ENCODE measurements around the gene MYL12A. TPM values are rescaled to one million over a fixed set of nuclear protein-coding genes. Genes with fewer than 3 reads are reported as not detected.

Gene MYL12A
- total RNA-seq, 1 donor from 2014 or later, result 396 TPM

DNA sequence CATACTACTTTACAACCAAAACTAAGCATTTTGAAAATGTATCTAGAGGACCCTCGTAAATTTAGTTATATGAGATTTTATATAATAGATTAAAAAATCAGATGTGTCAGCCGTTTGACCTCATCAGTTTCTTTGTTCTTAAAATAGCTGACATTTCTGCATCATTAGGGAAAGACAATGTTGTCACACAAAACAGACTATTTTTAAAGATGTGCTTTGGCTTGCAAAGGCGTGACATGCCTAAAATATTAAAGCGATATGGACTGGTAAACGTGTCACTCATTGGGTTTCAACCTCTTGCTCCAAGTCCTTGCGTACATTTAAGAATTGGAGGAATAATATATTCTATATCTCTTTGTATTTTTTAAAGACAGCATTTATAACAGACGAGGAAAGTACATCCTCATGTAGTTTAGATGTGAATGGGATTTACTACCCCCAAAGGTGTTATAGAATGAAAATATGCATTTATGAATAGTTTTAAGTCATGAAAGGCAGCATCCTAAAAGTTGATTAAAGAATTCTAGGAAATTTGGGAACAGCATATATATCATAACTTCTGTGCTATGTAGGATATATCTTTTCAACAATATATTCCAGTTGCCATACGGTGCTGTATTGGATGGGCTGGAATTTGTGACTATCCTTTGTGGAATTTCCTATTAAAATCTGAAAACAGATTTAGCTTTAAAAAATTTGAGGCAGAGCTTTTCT, 3.8 kb downstream of the MYL12A start:
- Mint-ChIP-seq H3K4me1 (ENCODE audit: low read depth) (peaks cover 55% of the 10 kb centered on the region), H3K27ac (peak overlapping the region; percentile 15), H3K9me3 (no peaks in the 10 kb centered on the region), H3K36me3 (ENCODE audit: low read depth) (peaks cover 67% of the 10 kb centered on the region), H3K27me3 (ENCODE audit: low read depth) (no peaks in the 10 kb centered on the region), H3K4me3 (ENCODE audit: low read depth) (peak overlapping the region; percentile 49)
- no peak for DNase-seq (ENCODE audit: low spot score)
- intact Hi-C loops (cut with micrococcal nuclease), result no loop called here

DNA sequence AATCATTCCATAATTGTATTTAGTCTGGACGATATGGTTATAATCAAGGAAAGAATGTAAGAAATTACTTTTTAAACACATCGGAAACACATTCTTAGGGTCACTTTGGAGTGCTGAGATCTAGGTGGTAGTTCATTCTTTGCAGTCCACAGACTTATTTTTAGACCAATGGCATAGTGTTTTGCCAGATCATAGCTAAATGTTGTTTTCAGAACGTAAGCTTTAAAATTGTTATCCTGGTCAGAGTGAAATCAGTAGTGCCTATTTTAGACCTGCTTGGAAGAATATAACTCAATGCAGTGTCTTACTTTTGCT, 4.3 kb downstream of the MYL12A start:
- no peaks in the 10 kb centered on the region for H3K27me3 Mint-ChIP-seq (ENCODE audit: low read depth)
- H3K4me3 Mint-ChIP-seq (ENCODE audit: low read depth), result peak overlapping the region; percentile 49
- DNase-seq (ENCODE audit: low spot score), result no peak
- H3K36me3 Mint-ChIP-seq (ENCODE audit: low read depth), result peaks cover 72% of the 10 kb centered on the region
- intact Hi-C loops (cut with micrococcal nuclease), result no loop called here
- H3K27ac Mint-ChIP-seq, result peak overlapping the region; percentile 15
- H3K4me1 Mint-ChIP-seq (ENCODE audit: low read depth), result peaks cover 59% of the 10 kb centered on the region
- H3K9me3 Mint-ChIP-seq, result no peaks in the 10 kb centered on the region

DNA sequence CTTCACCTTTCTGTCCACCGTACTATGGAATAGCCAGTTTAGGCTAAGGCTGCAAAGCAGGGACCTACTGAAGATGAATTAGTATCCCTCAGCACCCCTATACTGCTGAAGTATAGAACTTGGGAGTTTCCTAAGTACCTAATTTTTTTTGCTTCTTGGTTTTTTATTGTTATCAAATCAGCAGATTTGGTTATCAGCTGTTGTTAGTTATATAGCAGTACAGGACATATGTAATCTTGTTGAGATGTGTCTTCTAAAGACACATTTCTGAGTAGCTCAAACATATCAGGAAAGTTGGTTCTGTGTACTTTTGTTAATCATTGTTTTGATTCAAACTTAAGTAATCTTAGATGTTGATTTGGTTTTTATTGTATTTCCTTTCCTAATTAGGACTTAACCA, 5.2 kb downstream of the MYL12A start:
- Mint-ChIP-seq H3K27me3 (ENCODE audit: low read depth) (no peaks in the 10 kb centered on the region), H3K4me3 (ENCODE audit: low read depth) (no peak overlapping the region), H3K9me3 (no peaks in the 10 kb centered on the region), H3K4me1 (ENCODE audit: low read depth) (peaks cover 68% of the 10 kb centered on the region), H3K36me3 (ENCODE audit: low read depth) (peaks cover 81% of the 10 kb centered on the region), H3K27ac (peak overlapping the region; percentile 20)
- intact Hi-C loops (cut with micrococcal nuclease), result no loop called here
- DNase-seq (ENCODE audit: low spot score), result no peak

DNA sequence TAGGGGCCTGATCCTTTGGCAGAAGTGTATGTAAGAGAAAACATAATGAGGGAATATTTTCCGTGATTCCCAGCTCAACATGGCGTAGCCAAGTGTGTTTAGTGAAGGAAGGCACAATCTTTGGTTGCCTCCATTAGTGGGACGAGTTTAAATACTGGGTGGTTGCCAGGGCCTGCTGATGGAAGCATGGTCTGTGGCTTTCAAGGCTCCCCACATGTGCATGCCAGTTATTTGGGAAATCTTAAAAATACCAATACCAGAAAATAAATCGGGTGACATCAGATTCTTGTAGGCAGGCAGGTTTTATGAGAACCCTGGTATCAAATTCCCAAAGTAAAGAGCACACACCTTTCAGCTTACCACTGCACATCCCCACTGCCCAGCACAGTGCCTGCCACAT, 7.1 kb downstream of the MYL12A start:
- no peak for DNase-seq (ENCODE audit: low spot score)
- peaks cover 83% of the 10 kb centered on the region for H3K4me1 Mint-ChIP-seq (ENCODE audit: low read depth)
- no peak overlapping the region for H3K4me3 Mint-ChIP-seq (ENCODE audit: low read depth)
- H3K9me3 Mint-ChIP-seq, result no peaks in the 10 kb centered on the region
- no peaks in the 10 kb centered on the region for H3K27me3 Mint-ChIP-seq (ENCODE audit: low read depth)
- intact Hi-C loops (cut with micrococcal nuclease), result no loop called here
- peaks cover 77% of the 10 kb centered on the region for H3K36me3 Mint-ChIP-seq (ENCODE audit: low read depth)
- peak overlapping the region; percentile 9 for H3K27ac Mint-ChIP-seq

DNA sequence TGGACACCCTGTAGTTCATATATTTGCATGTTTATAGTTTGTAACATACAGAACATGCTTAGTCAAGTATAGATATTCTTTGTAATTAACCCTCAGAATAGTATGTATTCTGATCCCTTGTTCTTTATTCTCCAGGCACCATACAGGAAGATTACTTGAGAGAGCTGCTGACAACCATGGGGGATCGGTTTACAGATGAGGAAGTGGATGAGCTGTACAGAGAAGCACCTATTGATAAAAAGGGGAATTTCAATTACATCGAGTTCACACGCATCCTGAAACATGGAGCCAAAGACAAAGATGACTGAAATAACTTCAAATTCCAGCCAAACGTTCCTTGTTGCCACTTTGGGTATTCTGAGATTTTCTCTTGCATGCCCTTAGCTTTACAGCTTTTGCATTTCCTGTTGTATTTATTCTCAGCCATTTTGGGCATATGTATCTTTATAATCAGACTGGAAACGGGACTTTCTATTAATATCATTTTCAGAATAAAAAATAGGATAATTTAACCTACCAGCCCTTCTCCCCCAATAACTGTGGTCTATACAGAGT, 8.1 kb downstream of the MYL12A start:
- Mint-ChIP-seq H3K27me3 (ENCODE audit: low read depth) (no peaks in the 10 kb centered on the region), H3K4me3 (ENCODE audit: low read depth) (no peak overlapping the region), H3K27ac (peak overlapping the region; percentile 42), H3K36me3 (ENCODE audit: low read depth) (peaks cover 69% of the 10 kb centered on the region), H3K9me3 (no peaks in the 10 kb centered on the region), H3K4me1 (ENCODE audit: low read depth) (peaks cover 76% of the 10 kb centered on the region)
- intact Hi-C loops (cut with micrococcal nuclease), result no loop called here
- no peak for DNase-seq (ENCODE audit: low spot score)

DNA sequence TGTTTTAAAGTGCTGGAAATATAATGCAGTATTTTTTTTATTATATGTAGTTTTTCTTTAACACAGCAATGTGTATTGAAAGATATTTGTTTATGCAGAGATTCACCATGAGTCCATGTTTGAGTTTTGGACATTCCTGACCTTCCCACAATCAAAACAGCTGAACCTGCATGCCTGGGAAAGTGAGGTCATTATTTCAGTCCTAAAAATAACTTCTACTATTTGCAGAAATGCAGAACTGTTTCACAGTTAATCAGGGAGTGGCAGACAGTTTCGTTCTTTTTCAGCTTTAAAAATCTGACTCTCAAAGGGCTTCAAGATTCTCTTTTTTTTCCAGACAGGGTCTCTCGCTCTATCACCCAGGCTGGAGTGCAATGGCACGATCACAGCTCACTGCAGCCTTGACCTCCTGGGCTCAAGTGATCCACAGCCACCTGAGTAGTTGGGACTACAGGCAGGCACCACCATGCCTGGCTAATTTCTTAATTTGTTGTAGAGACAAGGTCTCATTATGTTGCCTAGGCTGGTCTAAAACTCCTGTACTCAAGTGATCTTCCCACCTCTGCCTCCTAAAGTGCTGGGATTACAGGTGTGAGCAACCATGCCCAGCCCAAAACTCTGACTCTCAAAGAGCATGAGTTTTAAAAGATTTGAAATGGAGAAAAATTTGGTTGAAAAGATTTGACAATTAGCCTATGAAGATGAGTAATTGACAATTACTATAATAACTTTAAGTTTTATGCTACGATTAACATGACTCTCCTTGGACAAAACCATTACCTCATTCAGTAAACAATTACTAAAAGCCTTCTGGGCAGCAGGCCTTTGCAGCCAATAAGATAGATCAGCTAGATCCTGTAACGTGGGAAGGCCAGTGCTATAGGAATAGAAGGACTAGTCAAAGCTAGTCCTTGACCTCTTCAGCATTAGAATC, 9.4 kb downstream of the MYL12A start:
- intact Hi-C loops (cut with micrococcal nuclease), result no loop called here
- no peak for DNase-seq (ENCODE audit: low spot score)
- Mint-ChIP-seq H3K36me3 (ENCODE audit: low read depth) (peaks cover 68% of the 10 kb centered on the region), H3K27me3 (ENCODE audit: low read depth) (no peaks in the 10 kb centered on the region), H3K9me3 (no peaks in the 10 kb centered on the region), H3K4me3 (ENCODE audit: low read depth) (no peak overlapping the region), H3K4me1 (ENCODE audit: low read depth) (peaks cover 72% of the 10 kb centered on the region), H3K27ac (peak overlapping the region; percentile 71)

DNA sequence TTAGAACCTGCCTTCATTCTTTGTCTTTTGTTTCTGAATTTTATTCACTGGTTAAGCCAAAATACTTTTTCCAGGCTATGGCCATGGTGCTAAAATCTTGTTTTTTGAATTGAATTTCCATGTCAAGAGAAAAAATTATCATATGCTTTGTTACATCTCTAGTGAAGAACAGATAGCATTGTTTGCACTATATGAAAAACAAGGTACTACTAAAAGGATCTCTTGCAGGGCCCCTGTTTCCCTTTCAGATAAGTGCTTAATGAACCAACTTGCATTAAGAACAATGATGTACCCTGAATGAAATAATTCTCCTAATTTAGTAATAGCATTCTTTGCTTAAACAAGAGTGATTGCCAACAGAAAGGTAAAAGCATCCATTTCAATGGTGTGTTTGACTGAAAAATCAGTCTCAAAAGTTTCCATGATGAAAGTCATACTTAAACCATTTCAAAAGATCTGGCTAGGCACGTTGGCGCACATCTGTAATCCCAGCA, 10.1 kb downstream of the MYL12A start:
- Mint-ChIP-seq H3K27ac (peak overlapping the region; percentile 66), H3K36me3 (ENCODE audit: low read depth) (peaks cover 65% of the 10 kb centered on the region), H3K27me3 (ENCODE audit: low read depth) (no peaks in the 10 kb centered on the region), H3K4me1 (ENCODE audit: low read depth) (peaks cover 68% of the 10 kb centered on the region), H3K9me3 (no peaks in the 10 kb centered on the region), H3K4me3 (ENCODE audit: low read depth) (no peak overlapping the region)
- DNase-seq (ENCODE audit: low spot score), result no peak
- intact Hi-C loops (cut with micrococcal nuclease), result no loop called here

DNA sequence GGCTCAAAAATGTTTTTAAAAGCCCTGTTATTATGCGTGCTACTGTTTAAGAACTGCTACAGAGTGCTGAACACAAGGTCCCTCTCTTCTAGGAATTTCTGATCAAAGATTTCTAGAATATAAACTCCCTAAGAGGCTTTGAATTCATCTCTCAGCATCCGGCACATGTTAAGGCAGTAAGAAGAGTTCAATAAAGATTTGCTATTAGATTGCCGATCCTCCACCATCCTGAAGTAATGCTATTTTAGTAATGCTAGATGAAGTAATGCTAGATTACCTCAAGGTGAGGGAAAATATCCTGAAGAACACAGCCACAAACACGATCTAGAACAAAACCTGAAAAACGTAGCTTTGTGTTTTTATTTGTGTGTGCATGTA, 13.4 kb downstream of the MYL12A start:
- peak overlapping the region; percentile 99 for H3K27ac Mint-ChIP-seq

DNA sequence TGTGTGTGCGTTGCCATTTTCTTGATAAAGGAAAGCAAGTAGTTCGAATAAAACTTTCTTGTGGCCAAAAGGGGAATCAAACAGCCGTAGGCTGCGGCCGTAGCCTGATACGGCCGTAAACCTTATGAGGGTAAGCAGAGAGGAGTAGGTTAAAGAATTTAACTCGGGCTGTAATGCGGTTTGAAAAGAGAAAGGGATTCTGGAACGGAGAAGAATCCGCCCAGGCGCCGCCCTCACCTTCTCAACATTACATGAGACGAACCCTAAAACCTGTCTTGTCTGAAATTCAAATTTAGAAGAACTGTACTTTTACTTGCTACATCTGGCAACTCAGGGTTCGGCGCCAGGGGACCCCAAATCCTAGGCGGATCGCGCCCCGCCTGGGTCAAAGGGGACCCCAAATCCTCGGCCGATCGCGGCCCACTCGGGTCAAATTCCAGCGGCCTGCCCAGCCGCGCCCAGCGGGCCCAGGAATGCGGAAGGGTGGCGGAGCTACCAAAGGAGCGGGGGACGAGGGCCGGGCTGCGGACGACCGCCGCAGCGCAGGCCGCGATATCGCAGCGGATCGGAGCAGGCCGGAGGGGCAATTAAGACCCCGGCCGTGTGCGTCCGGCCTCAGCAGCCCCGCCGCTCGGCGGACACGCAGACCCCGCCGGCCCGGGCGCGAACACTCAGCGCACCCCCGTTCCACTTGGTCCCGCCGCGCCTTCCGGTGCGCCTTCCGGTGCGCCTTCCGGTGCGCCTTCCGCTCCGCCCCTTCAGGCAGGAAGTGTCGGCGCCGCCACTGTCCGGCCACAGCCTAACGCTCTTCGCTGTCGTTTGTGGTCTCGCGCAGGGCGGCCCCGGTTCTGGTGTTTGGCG, 14.0 kb downstream of the MYL12A start, which contains the start of gene MYL12B:
TSS of gene MYL12B (plus strand) at position 761 of the 861 bp plus-strand sequence. CDS start 10,766 bp downstream, outside the sequence.
- Mint-ChIP-seq H3K4me3 (ENCODE audit: low read depth) (peak within 1 kb of the TSS; percentile 97), H3K4me1 (ENCODE audit: low read depth) (peaks cover 69% of the 10 kb centered on the region), H3K36me3 (ENCODE audit: low read depth) (peaks cover 44% of the 10 kb centered on the region), H3K27me3 (ENCODE audit: low read depth) (no peaks in the 10 kb centered on the region), H3K27ac (peak within 1 kb of the TSS; percentile 99), H3K9me3 (no peaks in the 10 kb centered on the region)
- intact Hi-C loops (cut with micrococcal nuclease), result loop anchor here (1.0 to 5.0 kb wide), 8 partner anchors 11 to 689 kb away; partner anchors contain the start of genes METTL4, MYL12A and NDC80
- peak; percentile 77 for DNase-seq (ENCODE audit: low spot score)

More for the DNA sequence above, 13.4 kb downstream of the MYL12A start:
- Mint-ChIP-seq H3K4me3 (ENCODE audit: low read depth) (peak overlapping the region; percentile 97), H3K27me3 (ENCODE audit: low read depth) (no peaks in the 10 kb centered on the region), H3K9me3 (no peaks in the 10 kb centered on the region), H3K4me1 (ENCODE audit: low read depth) (peaks cover 69% of the 10 kb centered on the region), H3K36me3 (ENCODE audit: low read depth) (peaks cover 46% of the 10 kb centered on the region)
- DNase-seq (ENCODE audit: low spot score), result no peak
- intact Hi-C loops (cut with micrococcal nuclease), result loop anchor here (1.0 to 5.0 kb wide), 3 partner anchors 11 to 689 kb away; partner anchors contain the start of genes METTL4 and NDC80

DNA sequence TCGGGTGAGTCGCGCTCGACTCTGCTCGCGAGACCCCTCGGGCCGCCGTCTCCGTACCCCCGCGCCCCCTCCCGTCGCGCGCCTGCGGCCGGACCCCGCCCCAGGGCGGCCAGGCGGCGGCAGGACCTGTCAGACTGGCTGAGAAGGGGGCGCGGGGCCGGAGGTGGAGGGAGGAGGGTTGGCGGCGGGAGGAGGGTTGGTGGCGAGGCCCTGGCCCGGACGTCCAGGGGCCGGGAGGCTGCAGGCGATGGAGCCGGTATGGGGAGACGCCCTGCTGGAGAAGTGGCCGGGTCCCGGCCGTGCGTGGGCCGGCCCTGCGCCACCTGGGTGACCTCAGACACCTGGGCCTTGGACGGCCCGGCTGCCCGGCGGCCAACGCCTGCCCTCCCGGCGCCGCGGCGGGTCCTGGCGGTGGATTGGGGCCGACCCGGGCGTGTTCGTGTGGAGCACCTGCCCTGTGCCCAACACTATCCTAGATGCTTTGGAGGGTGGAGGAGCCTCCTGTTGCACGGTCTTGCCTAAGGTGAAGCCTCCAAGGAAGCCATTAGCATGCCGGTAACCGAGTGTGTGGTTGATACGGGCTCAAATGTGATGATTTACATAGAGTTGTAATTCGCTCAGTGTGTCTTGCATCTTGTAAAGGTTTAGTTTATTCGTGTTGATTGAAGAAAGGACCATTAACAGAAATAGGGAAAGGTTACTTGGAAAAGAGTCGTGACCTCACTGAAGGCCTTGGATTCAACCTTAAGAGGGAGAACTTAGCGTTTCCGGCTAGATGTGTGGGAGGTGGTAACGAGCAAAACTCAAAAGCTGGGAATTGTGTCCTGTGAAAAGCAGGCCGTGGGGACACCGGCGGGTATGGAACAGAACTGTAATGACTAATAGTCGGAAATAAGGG, 14.9 kb downstream of the MYL12A start:
- intact Hi-C loops (cut with micrococcal nuclease), result loop anchor here (1.0 to 5.0 kb wide), 7 partner anchors 15 to 690 kb away; partner anchors contain the start of genes METTL4, MYL12A and NDC80
- Mint-ChIP-seq H3K4me3 (ENCODE audit: low read depth) (peak overlapping the region; percentile 97), H3K9me3 (no peaks in the 10 kb centered on the region), H3K27me3 (ENCODE audit: low read depth) (no peaks in the 10 kb centered on the region), H3K27ac (peak overlapping the region; percentile 79), H3K4me1 (ENCODE audit: low read depth) (peaks cover 69% of the 10 kb centered on the region), H3K36me3 (ENCODE audit: low read depth) (peaks cover 35% of the 10 kb centered on the region)
- no peak for DNase-seq (ENCODE audit: low spot score)

DNA sequence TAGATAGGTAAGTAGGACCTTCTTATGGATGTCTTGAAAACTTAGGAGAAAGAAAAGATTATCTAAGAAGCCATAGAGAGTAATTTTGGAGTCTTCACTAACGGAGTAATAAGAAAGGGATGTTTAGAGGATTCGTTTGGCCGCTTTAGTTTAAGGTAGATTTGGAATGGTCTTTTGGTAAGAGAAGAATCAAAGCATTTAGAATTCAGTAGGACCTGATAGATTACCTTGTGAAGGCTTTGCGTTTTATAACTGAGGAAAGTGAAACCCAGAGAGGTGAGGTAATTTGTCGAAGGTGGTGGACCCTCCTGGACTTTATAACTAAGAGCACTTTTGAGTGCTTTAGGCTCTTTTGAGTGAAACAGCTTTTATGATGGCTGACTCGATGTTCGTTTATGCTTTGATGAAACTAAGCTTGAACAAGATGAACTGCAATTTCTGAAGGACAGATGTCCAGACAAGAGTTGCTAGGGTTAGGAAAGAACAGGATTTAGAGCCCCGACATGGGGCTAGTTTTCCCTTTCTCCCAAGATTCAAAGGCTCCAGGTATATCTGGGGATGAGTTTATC, 15.6 kb downstream of the MYL12A start:
- peaks cover 66% of the 10 kb centered on the region for H3K4me1 Mint-ChIP-seq (ENCODE audit: low read depth)
- peak overlapping the region; percentile 79 for H3K27ac Mint-ChIP-seq
- intact Hi-C loops (cut with micrococcal nuclease), result loop anchor here (2.0 to 5.0 kb wide), 6 partner anchors 34 to 691 kb away; partner anchors contain the start of genes METTL4 and NDC80
- DNase-seq (ENCODE audit: low spot score), result no peak
- no peaks in the 10 kb centered on the region for H3K27me3 Mint-ChIP-seq (ENCODE audit: low read depth)
- H3K36me3 Mint-ChIP-seq (ENCODE audit: low read depth), result peaks cover 28% of the 10 kb centered on the region
- H3K4me3 Mint-ChIP-seq (ENCODE audit: low read depth), result peak overlapping the region; percentile 94
- no peaks in the 10 kb centered on the region for H3K9me3 Mint-ChIP-seq

Data from activated T-helper 2 cell treated with anti-CD3 and anti-CD28 coated beads, Interferon-gamma antibody, Interleukin-2, Interleukin-4, amounts not matched to agents 10 μg/mL and 5 μg/mL and 100 μg/mL, durations not matched to agents 14 hours and 24 hours and 36 hours (primary cell).